ENCODE measurements around the gene R3HDM4.

The R3HDM4 gene

DNA sequence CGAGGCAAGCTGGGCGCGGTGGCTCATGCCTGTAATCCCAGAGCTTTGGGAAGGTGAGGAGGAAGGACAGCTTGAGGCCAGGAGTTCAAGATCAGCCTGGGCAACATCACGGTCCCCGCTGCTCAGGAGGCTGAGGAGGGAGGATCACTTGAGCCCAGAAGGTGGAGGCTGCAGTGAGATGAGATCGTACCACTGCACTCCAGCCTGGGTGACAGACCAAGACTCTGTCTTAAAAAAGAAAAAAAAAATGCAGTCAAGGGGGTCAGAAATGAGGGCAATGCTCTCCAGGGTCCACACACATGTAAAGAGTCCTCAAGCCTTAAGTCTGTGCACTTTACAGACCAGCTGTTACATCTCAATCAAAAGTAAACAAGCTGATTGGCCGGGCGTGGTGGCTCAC lies 8.5 kb downstream of the R3HDM4 start:
- no peaks in the 10 kb centered on the region for H3K9me3 ChIP-seq
- no peak for DNase-seq
- H3K27me3 ChIP-seq = no peaks in the 10 kb centered on the region
- intact Hi-C loops (cut with DNase I; ENCODE audit: low total_unique reads) = no loop called here
- TF ChIP-seq, protein P1, sequence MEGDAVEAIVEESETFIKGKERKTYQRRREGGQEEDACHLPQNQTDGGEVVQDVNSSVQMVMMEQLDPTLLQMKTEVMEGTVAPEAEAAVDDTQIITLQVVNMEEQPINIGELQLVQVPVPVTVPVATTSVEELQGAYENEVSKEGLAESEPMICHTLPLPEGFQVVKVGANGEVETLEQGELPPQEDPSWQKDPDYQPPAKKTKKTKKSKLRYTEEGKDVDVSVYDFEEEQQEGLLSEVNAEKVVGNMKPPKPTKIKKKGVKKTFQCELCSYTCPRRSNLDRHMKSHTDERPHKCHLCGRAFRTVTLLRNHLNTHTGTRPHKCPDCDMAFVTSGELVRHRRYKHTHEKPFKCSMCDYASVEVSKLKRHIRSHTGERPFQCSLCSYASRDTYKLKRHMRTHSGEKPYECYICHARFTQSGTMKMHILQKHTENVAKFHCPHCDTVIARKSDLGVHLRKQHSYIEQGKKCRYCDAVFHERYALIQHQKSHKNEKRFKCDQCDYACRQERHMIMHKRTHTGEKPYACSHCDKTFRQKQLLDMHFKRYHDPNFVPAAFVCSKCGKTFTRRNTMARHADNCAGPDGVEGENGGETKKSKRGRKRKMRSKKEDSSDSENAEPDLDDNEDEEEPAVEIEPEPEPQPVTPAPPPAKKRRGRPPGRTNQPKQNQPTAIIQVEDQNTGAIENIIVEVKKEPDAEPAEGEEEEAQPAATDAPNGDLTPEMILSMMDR (IDR thresholded peaks at IDR 0.05) = no peak
- H3K36me3 ChIP-seq = peaks cover 0 to 21% (median 15%) of the 10 kb centered on the region in 3 donors
- peaks cover 0 to 9% (median 4%) of the 10 kb centered on the region in 4 donors for H3K4me1 ChIP-seq
- no peak overlapping the region for H3K27ac ChIP-seq
- H3K4me3 ChIP-seq = no peak overlapping the region

GRCh38 chr19:903266-903797 lies 9.7 kb downstream of the R3HDM4 start:
- H3K4me1 ChIP-seq = peaks cover 0 to 7% (median 0%) of the 10 kb centered on the region in 4 donors
- no peak overlapping the region for H3K27ac ChIP-seq
- H3K4me3 ChIP-seq = no peak overlapping the region
- H3K36me3 ChIP-seq = peaks cover 0 to 33% (median 27%) of the 10 kb centered on the region in 3 donors
- TF ChIP-seq, protein P1 (IDR thresholded peaks at IDR 0.05) = no peak
- DNase-seq = no peak
- H3K9me3 ChIP-seq = no peaks in the 10 kb centered on the region
- intact Hi-C loops (cut with DNase I; ENCODE audit: low total_unique reads) = no loop called here
- no peaks in the 10 kb centered on the region for H3K27me3 ChIP-seq

- Histone ChIP-seq H3K27me3 (no peaks in the 10 kb centered on the region), H3K27ac (no peak overlapping the region), H3K4me1 (peaks cover 0 to 7% (median 0%) of the 10 kb centered on the region in 4 donors), H3K4me3 (no peak overlapping the region), H3K9me3 (no peaks in the 10 kb centered on the region), H3K36me3 (peaks cover 0 to 36% (median 27%) of the 10 kb centered on the region in 3 donors)
- TF ChIP-seq, protein P1 (IDR thresholded peaks at IDR 0.05) = no peak
- intact Hi-C loops (cut with DNase I; ENCODE audit: low total_unique reads) = no loop called here
- no peak for DNase-seq
These were observed 10.4 kb downstream of the R3HDM4 start for GRCh38 chr19:902446-903226.

DNA sequence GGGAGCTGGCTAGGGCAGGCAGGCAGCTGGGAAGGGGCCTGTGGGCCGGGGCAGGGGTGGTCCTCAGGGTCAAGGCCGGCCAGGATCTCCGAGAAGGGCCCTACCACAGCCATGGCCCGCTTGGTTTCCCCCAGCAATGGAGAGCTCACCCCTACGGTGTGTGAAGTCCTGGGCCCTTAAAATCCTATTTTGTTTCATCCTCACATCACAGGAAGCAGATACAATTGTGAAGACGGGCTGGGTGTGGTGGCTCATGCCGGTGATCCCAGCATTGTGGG lies 11.0 kb downstream of the R3HDM4 start:
- Histone ChIP-seq H3K4me3 (no peak overlapping the region), H3K27me3 (no peaks in the 10 kb centered on the region), H3K27ac (no peak overlapping the region), H3K9me3 (no peaks in the 10 kb centered on the region), H3K4me1 (peaks cover 0 to 7% (median 0%) of the 10 kb centered on the region in 4 donors), H3K36me3 (peaks cover 0 to 42% (median 33%) of the 10 kb centered on the region in 3 donors)
- intact Hi-C loops (cut with DNase I; ENCODE audit: low total_unique reads) = no loop called here
- no peak for DNase-seq
- TF ChIP-seq, protein P1 (IDR thresholded peaks at IDR 0.05) = no peak

GRCh38 chr19:901216-902092 lies 11.6 kb downstream of the R3HDM4 start:
- intact Hi-C loops (cut with DNase I; ENCODE audit: low total_unique reads) = no loop called here
- Histone ChIP-seq H3K4me3 (no peak overlapping the region), H3K9me3 (no peaks in the 10 kb centered on the region), H3K4me1 (peaks cover 0 to 7% (median 0%) of the 10 kb centered on the region in 4 donors), H3K36me3 (peaks cover 0 to 48% (median 35%) of the 10 kb centered on the region in 3 donors), H3K27me3 (no peaks in the 10 kb centered on the region), H3K27ac (no peak overlapping the region)
- TF ChIP-seq, protein P1 (IDR thresholded peaks at IDR 0.05) = no peak
- no peak for DNase-seq

Data from tibial artery (tissue), 4 donors.